Mucosa of gallbladder (tissue), 1 donor: ENCODE data around the gene BABAM2. TPM values are rescaled to one million over a fixed set of nuclear protein-coding genes. Genes with fewer than 3 reads are reported as not detected.
"Not testable (repeated sequence)": the region's sequence is repeated elsewhere in the genome, so short reads cannot be mapped to it uniquely, and the experiment has no call there.

Source experiments
- DNase-seq: peaks from one replicate; pipeline ENCODE4 v3.0.0-alpha.2; 2020; ENCODE audit warnings: low spot score
- total RNA-seq: library from RNA; stranded (reverse); gene quantifications from one replicate; pipeline ENCODE4 v1.2.1, GENCODE V29; 2021
- donor health status: DM: no; HTN: no; CAD: no.

The BABAM2 gene
- total RNA-seq, 1 donor from 2014 or later = 47.3 TPM

DNA sequence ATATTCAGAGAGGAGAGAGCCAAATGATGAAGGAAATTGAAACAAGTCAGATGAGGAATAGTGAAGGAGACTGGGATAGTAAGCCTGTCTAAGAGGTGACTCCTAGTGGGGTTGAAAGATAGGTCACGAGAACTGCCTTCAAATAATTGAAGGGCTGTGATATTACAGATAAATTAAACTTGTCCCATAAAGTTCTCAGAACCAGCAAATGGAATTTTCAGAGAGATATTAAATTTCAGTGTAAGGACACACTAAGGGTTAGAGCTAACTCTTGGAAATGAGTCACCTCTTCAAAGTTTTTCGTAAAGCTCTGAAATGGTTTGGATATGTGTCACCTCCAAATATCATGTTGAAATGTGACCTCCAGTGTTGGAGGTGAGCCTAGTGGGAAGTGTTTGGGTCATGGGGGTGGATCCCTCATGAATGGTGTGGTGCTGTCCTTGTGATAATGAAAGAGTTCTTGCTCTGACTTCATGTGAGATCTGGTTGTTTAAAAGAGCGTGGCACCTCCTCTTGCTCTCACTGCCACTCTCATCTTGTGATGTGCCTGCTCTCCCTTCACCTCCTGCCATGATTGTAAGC is 87.3 kb downstream of the BABAM2 start:
- no peak for DNase-seq

- DNase-seq = not testable (repeated sequence)
These were observed 88.2 kb downstream of the BABAM2 start for GRCh38 chr2:27978761-27979160.

DNA sequence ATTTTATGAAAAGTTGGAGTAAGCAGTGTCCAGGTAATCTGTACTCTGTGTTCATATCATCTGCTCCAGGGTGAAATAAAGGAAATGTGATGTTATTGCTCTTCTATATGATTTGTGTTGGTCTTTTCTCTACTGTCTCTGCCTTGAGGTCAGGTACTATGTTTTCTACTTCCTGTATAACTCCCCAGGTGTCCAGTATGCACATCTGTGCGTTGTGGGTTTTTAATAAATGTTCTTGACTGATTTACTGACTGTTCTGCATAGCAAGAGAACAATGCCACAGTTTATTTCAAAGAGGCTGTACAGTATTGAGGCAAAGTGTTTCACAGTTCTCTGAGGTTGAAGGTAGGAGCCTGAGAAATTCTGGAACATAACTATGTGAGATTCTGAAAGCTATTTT is 89.7 kb downstream of the BABAM2 start:
- no peak for DNase-seq

DNA sequence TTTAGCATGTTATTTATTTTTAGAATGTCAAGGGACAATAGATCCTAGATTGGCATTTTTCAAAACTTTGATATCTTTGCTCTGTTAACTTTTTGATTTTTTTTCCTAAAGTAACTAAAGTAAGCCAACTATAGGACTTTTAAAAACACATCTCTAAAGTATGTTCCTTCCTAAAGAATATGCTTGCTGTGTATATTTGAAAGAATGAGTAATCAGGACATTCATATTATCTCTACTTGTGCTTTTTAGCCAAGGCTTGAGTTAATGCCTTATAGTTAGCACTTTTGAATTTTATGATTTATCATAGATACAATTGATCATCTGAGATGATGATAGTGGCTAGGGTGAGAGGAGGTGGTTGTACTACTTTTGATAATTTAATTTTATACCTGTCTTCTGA is 93.6 kb downstream of the BABAM2 start:
- DNase-seq = no peak

- no peak for DNase-seq
These were observed 97.8 kb downstream of the BABAM2 start for GRCh38 chr2:27988306-27988705.

GRCh38 chr2:27988718-27989117 is 98.2 kb downstream of the BABAM2 start:
- DNase-seq = no peak

DNA sequence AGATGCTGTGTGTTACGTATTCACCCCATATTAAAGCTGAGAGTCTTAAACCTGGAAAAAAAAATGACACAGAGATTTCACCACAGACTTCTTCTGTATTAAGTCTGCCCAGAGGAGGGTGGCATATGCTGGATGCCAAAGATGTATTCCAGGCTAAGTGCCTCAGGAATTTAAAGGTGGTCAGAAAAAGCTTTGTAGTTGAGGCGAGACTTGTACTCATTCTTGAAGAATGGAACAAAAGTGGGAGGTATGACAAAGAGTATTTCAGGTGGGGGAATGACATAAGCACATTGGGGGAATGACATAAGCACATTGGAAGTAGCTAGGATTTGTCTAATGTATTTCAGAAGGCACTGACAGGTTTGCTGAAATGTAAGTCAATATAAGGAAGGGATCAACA is 98.6 kb downstream of the BABAM2 start:
- no peak for DNase-seq

- no peak for DNase-seq
These were observed 99.6 kb downstream of the BABAM2 start for GRCh38 chr2:27990030-27990590.

DNA sequence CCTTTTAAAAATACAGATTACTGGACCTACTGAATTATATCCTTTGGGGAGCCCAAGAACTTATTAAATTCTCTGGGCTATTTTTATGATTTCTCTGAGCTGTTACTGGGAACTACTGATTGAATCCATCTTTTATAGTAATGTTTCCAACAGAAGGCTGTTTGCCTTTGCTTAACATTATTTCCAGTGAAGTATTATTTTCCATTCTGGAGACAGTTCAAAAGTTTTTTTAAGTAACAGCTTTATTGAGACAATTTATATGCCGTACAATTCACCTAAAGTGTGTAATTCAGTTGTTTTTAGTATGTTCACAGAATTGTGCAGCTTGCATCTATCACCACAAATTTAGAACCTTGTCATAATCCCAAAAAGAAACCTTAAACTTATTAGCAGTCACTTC is 100.6 kb downstream of the BABAM2 start:
- no peak for DNase-seq

DNA sequence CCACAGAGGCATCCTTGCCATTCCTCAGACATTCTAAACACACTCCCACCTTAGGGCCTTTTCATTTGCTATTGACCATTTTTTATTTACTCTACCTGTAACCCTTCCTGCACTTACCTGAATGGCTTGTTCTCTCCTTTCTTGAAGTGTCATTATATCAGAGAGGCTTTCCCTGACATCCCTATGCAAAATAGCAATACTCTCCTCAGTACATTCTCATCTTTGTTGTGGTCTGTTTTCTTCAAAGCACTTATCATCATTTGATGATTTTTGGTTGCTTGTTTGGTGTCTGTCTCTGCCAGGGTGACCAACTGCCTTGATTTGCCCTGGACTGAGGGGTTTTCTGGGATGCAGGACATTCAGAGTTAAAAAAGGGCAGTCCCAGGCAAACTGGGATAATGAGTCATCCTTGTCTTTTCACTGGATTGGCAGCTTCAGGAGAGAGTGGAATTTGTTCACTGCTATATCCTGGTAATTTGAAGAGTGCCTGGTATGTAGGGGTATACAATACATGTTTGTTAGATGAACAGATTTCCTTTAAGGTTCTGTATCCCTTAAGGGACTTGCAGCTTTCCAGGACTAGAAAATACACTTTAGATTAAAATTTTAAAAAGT is 102.4 kb downstream of the BABAM2 start:
- DNase-seq = no peak

DNA sequence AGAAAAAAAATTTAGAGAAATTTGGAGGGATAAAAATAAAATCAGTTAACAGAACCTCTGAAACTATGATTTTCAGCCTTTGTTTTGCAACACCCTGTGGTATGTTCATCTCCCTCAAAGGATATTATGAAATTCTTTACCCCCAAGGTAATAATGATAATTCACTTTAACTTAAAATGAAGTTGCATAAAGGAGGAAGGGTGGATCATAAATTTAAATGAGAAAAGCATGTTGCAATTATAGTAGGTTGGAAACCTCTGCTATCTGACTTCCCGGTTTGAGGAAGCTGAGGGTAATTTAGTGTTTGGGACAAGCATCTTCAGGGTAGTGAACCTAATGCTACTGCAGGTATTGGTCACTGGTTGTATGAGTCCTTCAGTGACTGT is 102.9 kb downstream of the BABAM2 start:
- DNase-seq = no peak

DNA sequence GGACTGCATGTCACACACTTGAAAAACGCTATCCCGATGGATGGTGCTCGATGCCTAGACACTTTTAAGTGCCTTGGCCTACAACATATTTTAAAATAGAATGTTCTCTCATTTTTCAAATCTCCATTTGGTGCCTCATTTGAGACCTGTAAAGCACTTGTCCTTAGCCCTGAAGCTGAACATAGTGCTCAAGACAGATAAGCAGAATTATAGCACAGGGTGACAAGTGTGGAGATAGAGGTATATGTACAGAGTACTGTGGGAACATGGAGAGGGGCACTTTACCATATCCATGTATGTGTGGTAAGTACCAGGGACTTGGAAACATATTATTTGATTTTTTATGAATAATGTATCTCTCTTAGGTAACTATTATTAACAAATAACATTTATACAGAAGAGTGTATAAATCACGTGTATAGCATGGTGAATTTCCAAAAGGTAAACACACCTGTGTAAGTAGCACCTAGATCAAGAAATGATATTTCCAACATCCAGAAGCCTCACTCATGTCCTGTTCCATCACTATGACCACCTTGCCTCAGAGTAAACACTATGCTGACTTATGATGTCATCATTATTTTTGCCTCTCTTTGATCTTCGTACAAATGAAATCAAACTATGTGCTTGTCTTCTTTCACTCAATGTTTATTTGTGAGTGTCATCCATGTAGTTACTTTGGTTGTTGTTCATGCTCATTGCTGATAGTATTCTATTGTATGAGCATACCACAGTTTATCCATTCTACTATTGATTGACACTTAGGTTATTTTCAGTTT is 103.6 kb downstream of the BABAM2 start:
- no peak for DNase-seq

DNA sequence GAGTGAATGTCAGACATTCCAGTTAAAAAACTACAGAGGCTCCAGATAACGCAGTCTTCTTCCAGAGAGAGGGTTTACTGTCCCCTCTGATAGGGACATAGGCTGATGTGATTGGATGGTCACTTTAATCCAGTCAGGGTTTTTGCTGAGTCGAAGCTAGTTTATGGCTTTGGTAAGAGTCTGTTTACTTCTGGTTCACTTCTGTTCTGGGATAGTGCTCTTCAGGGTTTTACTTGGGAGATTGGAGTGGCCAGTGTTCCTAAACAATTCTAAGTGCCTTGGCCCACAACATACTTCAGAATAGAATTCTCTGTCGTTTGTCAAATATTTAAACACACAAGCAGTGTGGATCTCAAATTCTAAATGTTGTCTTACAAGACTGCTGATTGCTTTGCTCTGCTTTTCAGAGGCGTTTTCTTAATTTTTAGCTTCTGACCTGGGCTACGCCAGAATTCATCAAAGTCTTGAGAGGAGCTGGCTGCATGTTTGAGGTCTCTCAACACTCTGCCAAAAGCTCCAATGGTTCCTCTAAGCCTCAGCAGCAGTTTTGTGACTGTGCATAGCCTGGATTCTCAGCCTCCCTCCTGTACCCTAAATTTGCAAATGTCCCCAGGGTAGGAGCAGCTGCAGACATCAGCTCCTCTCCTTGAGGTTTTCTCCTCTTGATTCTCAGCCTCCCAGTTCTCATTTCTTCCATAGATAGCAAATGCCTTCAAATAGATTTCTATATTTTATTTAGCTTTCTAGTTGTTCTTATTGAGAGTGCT is 105.8 kb downstream of the BABAM2 start:
- DNase-seq = no peak

- DNase-seq = no peak
These were observed 109.8 kb downstream of the BABAM2 start for GRCh38 chr2:28000287-28000686.

- no peak for DNase-seq
These were observed 111.7 kb downstream of the BABAM2 start for GRCh38 chr2:28002181-28002580.

- no peak for DNase-seq
These were observed 113.6 kb downstream of the BABAM2 start for GRCh38 chr2:28004086-28004485.

DNA sequence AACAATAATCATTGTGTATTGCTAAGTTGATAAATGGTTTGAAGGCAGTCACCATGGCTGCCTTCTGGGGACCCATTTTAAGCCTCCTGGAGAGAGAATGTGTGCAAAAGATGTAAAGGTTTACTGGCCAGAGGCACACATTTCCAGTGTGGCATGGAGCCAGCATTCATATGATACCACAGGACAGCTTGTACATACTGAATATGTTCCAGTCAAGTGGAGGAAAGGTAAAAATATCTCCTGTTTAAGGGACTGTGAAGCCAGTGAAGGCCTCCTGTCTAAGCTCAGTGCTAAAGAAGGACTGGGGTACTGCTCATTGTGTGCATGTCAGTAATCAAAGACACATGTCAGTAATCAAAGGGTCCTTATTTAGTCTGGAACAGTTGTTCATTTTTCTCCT is 119.2 kb downstream of the BABAM2 start:
- no peak for DNase-seq

- no peak for DNase-seq
These were observed 120.8 kb downstream of the BABAM2 start for GRCh38 chr2:28011322-28011737.

GRCh38 chr2:28018474-28018873 is 127.9 kb downstream of the BABAM2 start:
- DNase-seq = not testable (repeated sequence)

- DNase-seq = not testable (repeated sequence)
These were observed 129.0 kb downstream of the BABAM2 start for GRCh38 chr2:28019521-28019920.

DNA sequence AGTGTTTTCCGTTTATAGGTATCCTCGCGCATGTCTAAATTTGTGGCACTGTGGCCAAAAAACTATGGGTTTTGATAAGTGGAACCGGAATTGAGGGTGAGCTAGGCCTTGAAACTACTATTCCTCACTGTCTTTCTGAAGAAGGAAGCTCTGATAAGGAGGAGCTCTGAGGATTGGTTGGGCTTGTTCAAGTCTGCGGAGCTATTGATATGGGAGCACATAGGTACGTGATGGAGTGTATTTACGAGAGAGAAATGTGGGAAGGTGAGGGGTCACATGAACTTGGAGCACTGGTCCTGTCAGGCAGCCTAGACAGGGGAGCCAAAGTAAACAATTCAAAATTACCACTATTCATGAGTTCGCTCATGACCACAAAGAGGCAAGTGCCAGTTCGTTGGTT is 131.4 kb downstream of the BABAM2 start:
- no peak for DNase-seq

DNA sequence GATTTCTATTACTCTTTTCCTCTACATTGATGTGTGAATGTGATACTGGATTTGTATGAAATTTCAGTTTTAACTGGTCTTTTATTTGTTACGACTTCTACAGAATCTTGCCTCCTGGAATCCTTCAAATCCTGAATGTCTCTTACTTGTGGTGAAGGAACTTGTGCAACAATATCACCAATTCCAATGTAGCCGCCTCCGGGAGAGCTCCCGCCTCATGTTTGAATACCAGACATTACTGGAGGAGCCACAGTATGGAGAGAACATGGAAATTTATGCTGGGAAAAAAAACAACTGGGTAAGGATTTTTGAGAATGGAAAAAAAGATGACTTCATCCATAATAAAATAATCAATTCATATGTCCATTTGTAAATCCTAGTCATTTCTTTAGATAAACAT is 134.6 kb downstream of the BABAM2 start:
- no peak for DNase-seq
